Stimulated activated CD8-positive, alpha-beta memory T cell treated with anti-CD3 and anti-CD28 coated beads, Interleukin-7, amount 100 ng/mL, for 4 hours (primary cell): ENCODE measurements around the gene TNRC6C.
"Not testable (repeated sequence)": the region's sequence is repeated elsewhere in the genome, so short reads cannot be mapped to it uniquely, and the experiment has no call there.

Experiments used
- DNase-seq, 2 donors: peaks; one replicate each; pipeline ENCODE4 v3.0.0-alpha.2; 2020; ENCODE audit warnings: low read depth in 2 of 2

TNRC6C gene

DNA sequence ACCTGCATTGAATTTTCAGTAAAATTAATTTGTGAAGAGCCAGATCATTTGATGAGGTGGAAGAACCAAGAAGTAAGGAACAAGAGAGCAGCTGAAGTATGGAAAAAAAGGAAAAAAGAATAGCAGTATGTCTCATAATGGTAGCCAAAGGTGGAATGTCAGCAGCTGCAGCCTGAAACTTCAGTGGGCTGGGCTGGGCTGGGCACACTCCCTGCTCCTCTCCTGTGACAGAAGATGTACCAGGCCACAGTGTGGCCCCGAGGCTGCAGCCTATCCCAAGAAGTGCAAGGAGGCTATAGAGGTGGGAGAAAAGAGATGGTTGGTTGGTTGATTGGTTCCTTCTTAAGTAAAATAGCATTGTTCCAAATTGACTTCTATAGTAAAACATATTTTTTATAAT is 84.5 kb downstream of the TNRC6C start:
- DNase-seq = no peak

GRCh38 chr17:78044280-78044835 is 85.9 kb downstream of the TNRC6C start:
- DNase-seq = no peak

GRCh38 chr17:78045316-78045715 is 86.8 kb downstream of the TNRC6C start:
- no peak for DNase-seq

- DNase-seq = no peak
Measured at GRCh38 chr17:78046923-78047322, 88.4 kb downstream of the TNRC6C start.

DNA sequence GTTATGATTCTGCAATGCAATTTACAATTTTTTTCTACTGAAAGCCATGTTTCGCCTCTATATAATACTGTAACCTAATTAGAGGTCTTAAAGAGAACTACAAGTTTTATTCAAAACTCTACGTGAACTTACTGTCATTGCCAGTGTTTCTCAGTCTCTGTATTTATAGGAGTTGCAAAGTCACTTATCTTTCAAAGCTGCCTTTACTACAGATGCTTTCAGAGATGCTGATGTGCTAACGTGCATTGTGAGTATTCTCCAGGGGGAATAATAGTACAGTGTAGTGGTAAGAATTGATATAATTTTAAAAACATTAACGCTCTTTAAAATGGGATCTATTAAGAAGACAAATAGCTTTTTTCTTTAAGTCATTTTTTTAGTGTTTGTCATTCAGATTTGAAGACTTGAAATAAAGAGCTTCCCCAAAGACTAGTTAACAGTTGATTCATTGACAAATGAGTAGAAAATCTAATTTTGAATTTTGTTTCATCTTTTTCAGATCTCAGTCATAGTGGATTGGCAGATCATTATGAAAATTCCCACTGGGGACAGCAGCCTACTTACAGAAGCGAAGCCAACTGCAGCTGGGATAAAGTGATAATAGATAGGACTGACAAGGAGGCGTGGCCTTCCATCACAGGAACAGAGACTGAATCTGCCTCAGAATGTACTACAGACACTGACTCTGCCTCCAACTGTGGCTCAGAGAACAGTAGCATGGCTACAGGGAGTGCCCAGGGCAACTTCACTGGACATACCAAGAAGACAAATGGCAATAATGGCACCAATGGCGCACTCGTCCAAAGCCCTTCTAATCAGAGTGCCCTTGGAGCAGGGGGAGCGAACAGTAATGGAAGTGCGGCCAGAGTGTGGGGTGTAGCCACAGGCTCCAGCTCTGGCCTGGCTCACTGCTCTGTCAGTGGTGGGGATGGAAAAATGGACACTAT is 90.1 kb downstream of the TNRC6C start:
- no peak for DNase-seq

GRCh38 chr17:78049609-78050008 is 91.1 kb downstream of the TNRC6C start:
- no peak for DNase-seq

- no peak for DNase-seq
Measured at GRCh38 chr17:78051186-78051972, 92.9 kb downstream of the TNRC6C start.

DNA sequence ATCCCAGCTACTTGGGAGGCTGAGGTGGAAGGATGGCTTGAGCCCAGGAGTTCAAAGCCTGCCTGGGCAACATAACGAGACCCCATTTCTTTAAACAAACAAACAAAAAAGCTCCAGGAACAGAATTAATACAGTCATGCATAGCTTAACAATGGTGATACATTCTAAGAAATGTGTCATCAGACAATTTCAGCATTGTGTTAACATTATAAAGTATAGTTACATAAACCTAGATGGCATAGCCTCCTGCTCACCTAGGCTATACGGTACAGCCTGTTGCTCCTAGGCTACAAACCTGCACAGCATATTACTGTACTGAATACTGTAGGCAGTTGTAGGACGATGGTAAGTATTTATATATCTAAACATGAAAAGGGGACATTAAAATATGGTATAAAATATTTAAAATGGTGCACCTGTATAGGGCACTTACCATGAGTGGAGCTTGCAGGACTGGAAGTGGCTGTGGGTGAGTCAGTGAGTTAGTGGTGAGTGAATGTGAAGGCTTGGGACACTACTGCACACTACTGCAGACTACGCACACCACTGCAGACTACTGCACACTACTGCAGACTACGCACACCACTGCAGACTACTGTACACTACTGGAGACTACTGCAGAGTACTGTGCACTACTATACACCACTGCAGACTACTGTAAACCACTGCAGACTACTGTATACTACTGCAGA is 95.4 kb downstream of the TNRC6C start:
- DNase-seq = no peak

DNA sequence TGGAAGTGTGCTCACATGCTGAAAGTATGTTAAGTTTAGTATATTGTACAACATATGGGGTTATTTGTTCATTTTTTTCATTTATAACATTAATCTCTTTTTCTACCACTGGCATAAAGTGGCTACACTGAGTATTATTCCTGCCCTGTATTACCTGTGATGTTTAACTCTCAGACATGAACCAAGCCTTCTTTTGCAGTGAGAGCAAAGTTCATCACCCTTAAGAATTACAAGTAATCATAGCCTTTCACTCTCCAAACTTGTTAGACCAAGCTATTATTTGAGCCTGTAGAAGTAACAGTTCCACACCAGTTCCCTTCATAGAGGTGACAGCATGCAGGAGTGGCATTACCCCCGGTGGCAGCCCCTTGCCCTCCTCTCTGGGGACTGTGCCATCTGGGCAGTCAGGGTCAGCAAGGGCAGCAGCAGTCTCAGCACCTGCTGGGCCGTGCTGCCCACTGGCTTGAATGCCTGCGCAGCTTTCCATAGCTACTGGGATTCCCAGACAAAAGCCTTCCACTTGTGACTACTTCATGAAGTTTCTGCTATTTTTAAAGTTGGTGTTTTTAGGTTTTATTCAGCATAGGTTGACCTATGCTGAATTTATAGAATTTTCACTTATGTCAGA is 98.7 kb downstream of the TNRC6C start:
- DNase-seq = no peak

- DNase-seq = no peak
Measured at GRCh38 chr17:78058001-78058400, 99.5 kb downstream of the TNRC6C start.

- DNase-seq = no peak
Measured at GRCh38 chr17:78058581-78058980, 100.1 kb downstream of the TNRC6C start.

DNA sequence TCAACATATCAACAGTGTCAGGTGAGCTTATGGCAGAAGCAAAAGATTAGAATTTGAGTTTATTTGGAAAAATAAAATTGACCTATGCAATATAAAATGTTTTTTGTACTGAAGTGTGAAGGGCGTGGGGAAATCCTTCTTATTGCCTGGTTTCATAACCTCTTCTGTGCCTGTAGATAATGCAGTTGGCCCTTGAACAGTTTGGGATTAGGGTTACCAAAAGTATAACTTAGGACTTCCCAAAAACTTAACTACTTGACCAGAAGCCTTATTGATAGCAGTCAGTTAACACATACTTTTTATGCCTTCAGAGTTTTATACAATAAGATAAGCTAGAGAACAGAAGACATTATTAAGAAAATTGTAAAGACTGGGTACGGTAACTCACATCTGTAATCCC is 104.1 kb downstream of the TNRC6C start:
- DNase-seq = no peak

- DNase-seq = no peak
Measured at GRCh38 chr17:78063489-78063888, 105.0 kb downstream of the TNRC6C start.

DNA sequence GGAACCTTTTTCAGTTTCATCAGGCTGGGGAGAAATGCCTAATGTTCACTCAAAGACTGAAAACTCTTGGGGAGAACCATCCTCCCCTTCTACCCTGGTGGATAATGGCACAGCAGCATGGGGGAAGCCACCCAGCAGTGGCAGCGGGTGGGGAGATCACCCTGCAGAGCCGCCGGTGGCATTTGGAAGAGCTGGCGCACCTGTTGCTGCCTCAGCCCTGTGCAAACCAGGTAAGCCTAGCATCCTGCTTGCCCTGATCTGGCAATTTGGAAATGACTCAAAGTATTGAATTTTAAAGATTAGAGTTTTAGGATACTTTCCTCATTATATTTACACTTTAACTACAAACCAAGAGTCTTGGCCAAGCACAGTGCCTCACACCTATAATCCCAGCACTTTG is 106.2 kb downstream of the TNRC6C start:
- no peak for DNase-seq

DNA sequence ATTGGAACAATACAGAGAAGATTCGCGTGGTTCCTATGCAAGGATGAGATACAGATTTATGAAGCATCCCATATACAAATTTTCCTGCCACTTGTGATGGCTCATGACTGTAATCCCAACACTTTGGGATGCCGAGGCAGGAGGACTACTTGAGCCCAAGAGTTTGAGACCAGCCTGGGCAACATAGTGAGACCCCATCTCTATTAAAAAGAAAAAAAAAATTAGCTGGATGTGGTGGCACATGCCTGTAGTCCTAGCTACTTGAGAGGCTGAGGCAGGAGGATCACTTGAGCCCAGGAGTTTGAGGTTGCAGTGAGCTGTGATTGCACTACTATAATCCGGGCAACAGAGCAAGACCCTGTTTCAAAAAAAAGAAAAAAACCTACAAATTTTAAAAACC is 108.5 kb downstream of the TNRC6C start:
- not testable (repeated sequence) for DNase-seq

GRCh38 chr17:78069695-78070094 is 111.2 kb downstream of the TNRC6C start:
- no peak for DNase-seq

GRCh38 chr17:78072961-78073360 is 114.5 kb downstream of the TNRC6C start:
- no peak for DNase-seq

- no peak for DNase-seq
Measured at GRCh38 chr17:78075011-78075410, 116.5 kb downstream of the TNRC6C start.

DNA sequence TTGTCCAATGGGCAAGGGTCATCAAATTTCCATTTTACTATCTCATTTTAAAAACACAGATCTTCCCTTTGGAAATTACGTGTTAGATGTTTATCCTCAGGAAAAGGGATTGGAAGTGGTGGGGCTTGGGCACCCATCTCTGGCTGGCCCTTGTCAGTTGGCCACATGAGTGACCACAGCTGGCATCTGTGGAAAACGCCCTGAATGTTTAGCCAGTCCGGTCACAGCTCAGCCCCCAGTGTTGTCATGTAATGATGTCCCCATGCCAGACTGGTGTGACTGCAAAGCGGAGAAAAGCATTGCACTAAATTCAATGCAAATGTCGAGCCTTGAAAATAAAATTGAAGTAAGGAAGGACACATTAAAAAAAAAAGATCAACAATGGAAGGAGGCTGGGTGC is 117.0 kb downstream of the TNRC6C start:
- no peak for DNase-seq

DNA sequence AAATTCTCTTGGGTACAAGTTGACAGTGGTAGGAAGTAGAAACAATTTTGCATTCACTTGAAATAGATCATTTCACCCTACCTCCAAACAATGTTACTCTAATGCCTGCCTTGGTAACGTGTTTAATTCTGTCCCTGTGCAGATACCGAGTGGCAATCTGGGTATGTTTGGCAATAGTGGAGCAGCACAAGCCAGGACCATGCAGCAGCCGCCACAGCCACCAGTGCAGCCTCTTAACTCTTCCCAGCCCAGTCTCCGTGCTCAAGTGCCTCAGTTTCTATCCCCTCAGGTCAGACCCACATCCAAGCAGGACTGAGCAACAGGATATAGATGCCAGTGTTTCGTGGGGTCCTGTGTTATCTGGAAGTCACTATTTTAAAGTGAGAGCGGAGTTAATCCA is 120.8 kb downstream of the TNRC6C start:
- no peak for DNase-seq

- no peak for DNase-seq
Measured at GRCh38 chr17:78081551-78081950, 123.0 kb downstream of the TNRC6C start.
